ENCODE measurements around the gene OSBP2.

The OSBP2 gene

DNA sequence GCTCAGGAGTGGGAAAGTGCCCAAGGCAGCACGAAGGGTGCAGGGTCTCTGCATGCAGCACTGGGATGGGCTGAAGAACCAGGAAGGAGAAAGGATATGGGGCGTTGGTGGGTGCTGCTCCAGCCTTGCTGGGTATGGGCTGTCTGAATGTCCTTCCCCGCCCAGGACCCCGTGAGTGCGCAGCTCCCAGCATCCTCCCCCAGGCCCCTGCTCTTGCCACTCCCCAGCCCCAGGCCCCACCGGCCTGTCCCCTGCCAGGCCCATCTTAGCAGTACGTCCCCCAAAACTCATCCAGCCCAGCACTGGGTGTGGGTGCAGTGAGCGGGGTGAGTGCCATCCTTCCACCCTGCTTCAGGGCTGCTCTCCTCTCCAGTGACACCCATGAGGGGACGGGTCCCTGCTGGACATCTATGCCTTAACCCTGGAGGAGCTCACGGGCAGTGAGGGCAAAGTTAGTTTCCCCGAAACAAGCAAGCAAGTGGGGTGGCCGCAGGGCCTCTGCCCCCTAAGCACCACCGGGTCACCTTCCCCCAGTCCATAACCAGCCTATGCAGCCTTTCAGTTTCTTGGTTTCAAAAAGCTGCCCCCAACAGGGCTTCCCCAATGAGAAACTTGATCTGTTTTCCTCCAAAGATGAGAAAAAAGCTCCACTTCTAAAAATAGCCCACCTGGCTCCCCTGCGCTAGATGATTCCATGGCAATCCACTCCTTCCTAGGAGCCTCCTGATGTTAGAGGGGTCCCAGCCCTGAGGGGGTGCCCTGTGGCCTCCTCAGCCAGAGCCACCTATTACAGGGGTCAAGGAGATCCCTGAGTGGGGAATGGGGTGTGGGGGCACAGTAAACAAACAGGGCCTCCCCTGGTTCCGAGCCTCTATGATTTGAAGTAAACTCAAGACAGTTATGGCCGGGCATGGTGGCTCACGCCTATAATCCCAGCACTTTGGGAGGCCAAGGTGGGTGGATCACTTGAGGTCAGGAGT, 170.1 kb downstream of the OSBP2 start:
- no peak for DNase-seq (ENCODE audit: insufficient read length, low spot score)
- no peak for FAIRE-seq

DNA sequence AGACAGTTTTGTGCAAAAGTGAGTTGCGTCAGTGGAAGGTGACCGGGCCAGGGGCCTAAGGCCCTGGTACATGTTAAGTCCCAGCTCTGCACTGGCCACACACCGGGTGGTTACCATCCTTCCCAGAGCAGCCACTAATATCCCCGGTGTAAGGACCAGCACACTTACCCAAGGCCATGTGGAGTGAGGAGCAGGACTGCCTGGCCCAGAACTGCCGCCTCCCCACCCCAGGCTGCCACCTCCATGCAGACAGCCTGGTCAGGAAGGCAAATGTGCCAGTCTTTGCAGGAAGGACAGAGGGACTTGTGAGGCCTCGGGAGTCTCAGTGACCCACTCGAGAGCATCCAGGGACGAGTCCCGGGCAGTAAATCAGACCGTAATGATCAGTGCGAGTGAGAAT, 171.0 kb downstream of the OSBP2 start:
- FAIRE-seq (no peak), DNase-seq (ENCODE audit: insufficient read length, low spot score) (no peak)

- no peak for DNase-seq (ENCODE audit: insufficient read length, low spot score)
- no peak for FAIRE-seq
These were observed 171.5 kb downstream of the OSBP2 start for GRCh38 chr22:30866216-30866615.

DNA sequence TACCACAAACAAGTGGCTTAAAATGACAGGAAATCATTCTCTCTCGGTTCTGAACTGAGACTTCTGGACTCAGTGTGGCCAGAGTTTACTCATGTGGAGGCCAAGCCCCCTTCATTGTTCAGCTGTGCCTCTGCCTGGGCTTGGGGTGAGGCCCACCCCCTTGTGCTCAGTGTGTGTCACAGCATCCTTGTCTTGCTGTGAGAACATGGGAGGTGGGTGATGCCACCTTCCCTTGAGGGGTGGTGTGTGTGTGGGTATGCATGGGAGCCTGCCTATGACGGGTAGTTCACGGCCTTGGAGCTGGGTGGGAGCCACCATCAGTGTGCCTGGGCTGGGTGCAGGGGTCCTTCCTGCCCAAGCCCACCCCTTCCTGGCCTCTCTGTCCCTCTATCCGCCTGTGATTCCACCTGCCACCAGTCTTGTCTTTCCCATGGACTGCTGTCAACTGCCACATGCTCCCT, 172.2 kb downstream of the OSBP2 start:
- FAIRE-seq (no peak), DNase-seq (ENCODE audit: insufficient read length, low spot score) (no peak)

DNA sequence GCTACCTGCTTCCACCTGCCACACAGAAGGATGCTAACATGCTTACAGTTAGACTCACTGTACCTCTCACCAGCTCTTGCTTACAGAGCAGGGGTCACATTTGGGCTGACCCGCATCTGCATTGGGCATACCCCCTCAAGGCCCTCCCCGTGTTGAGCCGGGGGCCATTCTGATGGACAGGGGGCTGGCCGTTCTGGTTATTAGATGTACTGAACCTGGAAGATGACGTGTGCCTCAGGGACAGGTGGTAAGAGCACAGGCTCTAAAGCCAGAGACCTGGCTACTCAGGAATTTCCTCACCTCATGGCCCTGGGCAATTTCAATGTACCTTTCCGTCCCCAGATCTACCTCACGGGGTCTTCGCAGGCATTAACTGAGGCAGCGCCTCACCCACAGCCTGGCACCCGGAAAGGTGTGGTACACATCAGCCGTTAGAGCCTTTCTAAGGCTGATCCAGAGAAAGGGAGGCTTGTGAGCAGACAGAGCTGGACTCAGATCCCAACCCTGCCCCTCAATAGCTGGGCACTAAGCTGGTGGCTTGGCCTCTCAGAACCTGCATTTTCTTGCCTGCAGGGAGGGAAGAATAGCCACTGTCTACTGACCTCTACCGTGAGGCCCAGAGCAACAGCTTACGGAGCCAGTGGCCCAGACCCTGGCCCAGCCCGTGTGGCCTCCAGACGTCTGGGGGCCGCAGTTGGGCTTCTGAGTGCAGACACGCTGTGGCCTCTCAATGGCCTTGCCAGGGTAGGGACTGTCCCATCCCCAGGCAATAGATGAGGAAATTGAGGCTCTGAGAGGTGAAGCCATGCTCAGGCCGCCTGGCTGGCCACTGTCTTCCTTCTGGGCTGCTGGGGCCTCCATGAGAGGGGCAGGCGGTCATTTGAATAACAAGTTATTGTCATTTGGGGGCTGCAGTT, 173.3 kb downstream of the OSBP2 start:
- no peak for DNase-seq (ENCODE audit: insufficient read length, low spot score)

GRCh38 chr22:30868663-30869385, 174.2 kb downstream of the OSBP2 start:
- DNase-seq (ENCODE audit: insufficient read length, low spot score) (no peak), FAIRE-seq (no peak)

More for the DNA sequence above, 173.3 kb downstream of the OSBP2 start:
- FAIRE-seq = no peak

- DNase-seq (ENCODE audit: insufficient read length, low spot score) = no peak
These were observed 175.2 kb downstream of the OSBP2 start for GRCh38 chr22:30869667-30870395.

DNA sequence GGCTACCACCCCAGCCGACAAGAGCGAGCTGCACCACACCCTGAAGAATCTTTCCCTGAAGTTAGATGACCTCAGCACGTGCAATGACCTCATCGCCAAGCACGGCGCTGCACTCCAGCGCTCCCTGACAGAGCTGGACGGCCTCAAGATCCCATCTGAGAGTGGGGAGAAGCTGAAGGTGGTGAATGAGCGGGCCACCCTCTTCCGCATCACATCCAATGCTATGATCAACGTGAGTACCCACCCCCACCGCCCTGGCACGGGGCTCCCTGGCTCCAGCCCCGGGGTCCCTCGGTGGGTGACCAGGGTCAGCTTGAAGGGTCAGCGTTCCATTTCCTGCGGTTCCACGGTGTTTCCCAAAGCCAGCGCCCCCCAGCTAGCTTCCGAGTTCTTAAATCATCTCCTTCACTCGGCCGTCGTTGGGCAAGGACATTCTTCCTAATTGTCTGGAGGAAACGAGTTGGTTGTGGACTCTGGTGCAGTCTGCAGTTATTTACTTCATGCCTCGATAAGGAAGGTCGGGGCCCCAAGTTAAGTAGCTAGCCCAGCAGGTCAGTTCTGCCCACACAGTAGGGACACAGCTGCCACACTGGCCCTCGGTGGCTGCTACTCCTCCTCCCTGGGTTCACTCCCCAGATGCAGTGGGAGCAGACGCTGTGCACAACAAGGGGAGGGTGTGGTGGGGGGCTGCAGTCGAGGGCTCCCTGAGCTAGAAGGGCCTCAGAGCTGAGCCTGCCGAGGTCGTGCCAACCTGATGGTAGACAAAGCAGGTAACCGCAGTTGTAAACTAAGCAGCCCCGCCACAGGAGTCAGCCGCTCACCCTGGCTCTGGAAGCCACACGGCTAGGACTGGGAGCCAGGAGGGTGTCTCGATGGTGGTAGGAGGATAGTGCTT, 176.0 kb downstream of the OSBP2 start:
- FAIRE-seq (no peak), DNase-seq (ENCODE audit: insufficient read length, low spot score) (no peak)

More at GRCh38 chr22:30869667-30870395, 175.2 kb downstream of the OSBP2 start:
- FAIRE-seq = no peak

GRCh38 chr22:30871391-30872284, 177.0 kb downstream of the OSBP2 start:
- FAIRE-seq = no peak

DNA sequence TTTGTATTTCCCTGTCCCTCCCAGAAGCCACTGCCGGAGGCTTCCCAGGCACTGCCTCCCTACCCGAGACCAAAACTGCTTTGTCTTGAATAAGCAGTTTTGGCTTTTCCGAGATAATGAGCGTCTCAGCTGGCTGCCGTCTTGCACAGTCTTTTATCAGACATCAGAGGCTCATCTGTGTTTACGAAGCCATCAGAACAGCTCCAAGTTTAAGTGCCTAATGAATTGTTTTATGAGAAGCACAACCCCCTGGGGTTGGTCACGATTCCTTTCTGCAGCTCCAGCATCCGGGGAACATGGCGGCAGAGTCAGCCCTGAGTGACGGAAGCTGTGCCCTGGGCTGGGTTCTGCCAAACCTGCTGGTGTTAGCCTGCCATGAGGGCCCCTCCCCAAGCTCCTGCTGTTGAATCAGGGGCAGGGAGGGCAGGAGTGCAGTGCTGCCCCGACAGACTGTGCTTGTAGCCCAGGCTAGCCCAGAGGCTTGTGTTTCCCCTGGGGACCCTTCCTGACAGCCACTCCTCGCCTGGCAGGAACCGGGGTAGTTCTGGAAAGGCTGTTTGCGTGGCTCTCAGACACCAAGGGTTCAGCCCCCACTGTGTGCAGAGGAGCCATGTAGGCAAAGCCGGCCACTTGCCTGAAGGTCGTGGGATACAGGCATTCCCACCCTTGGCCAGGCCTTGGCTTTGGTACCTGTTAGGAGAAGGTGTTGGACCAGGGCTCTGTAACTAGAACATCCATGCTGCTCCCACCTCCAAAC, 177.8 kb downstream of the OSBP2 start:
- DNase-seq (ENCODE audit: insufficient read length, low spot score) = no peak
- FAIRE-seq = no peak

More at GRCh38 chr22:30871391-30872284, 177.0 kb downstream of the OSBP2 start:
- DNase-seq (ENCODE audit: insufficient read length, low spot score) = no peak

GRCh38 chr22:30873086-30873650, 178.5 kb downstream of the OSBP2 start:
- no peak for FAIRE-seq
- DNase-seq (ENCODE audit: insufficient read length, low spot score) = no peak

GRCh38 chr22:30873661-30874060, 179.0 kb downstream of the OSBP2 start:
- FAIRE-seq = no peak

GRCh38 chr22:30874431-30875370, 180.0 kb downstream of the OSBP2 start:
- FAIRE-seq = no peak
- DNase-seq (ENCODE audit: insufficient read length, low spot score) = no peak

More at GRCh38 chr22:30873661-30874060, 179.0 kb downstream of the OSBP2 start:
- DNase-seq (ENCODE audit: insufficient read length, low spot score) = no peak

GRCh38 chr22:30875481-30876215, 181.0 kb downstream of the OSBP2 start:
- FAIRE-seq = no peak
- no peak for DNase-seq (ENCODE audit: insufficient read length, low spot score)

- no peak for DNase-seq (ENCODE audit: insufficient read length, low spot score)
- FAIRE-seq = no peak
These were observed 181.6 kb downstream of the OSBP2 start for GRCh38 chr22:30876221-30876751.

Measured in GM19239 (cell line).